Measurements from ENCODE around the gene KCTD13.

DNA sequence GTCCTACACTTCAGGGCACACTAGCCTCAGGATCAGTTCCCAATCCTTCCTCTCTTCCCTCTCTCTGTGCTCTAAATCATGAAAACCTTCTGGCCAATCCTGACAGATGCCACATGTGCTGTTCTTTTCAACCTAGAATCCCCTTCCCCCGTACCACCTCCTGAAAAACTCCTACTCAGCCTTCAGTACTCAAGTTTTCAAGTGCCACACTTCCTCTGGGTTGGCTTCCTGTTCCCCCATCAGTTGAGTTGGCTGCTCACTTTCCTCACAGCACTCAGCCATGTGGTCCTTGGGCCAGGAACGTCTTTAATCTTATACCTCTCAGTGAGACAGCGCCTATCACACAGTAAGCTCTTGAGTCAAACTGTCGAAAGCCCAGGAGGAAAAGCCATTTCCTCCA, 22.4 kb downstream of the KCTD13 start:
- TF ChIP-seq CTCF (IDR thresholded peaks at IDR 0.05) (no peak), EP300 (IDR thresholded peaks at IDR 0.05) (no peak), POLR2A (IDR thresholded peaks at IDR 0.05) (no peak), POLR2AphosphoS5 (IDR thresholded peaks at IDR 0.05) (no peak)
